H1 (cell line): ENCODE data around the gene TRAPPC6A. TPM values are rescaled to one million over a fixed set of nuclear protein-coding genes. Genes with fewer than 3 reads are reported as not detected.
A peak's percentile ranks its signal among the peaks of the same experiment; 100 is the strongest.

Source experiments
- CTCF ChIA-PET: fragments of 300-600 bp; sonication (Branson Sonifier 250); formaldehyde crosslinking; loops from one replicate; lab custom pipeline; 2021; ENCODE audit not compliant: partially characterized antibody; lab: Charles Lee
- POLR2A ChIA-PET: fragments of 300-600 bp; sonication (Branson Sonifier 250); formaldehyde crosslinking; loops from one replicate; lab custom pipeline; 2021; ENCODE audit warnings: inconsistent platforms; ENCODE audit not compliant: partially characterized antibody; lab: Charles Lee
- DNase-seq, 2 experiments: peaks; one replicate each; pipeline versions ENCODE4 v3.0.0 to v3.0.0-alpha.2; 2010 to 2022; ENCODE audit warnings: low spot score in 2 of 2, low read depth in 1 of 2, mixed read lengths in 1 of 2
- FAIRE-seq: peaks from 2 replicates; lab custom pipeline; 2011; peaks lifted over from hg19 to GRCh38; lab: Jason Lieb, UNC
- H2AFZ ChIP-seq: 2 replicates; pipeline ENCODE4 v1.8.1; 2012; ENCODE audit warnings: low read length, inconsistent platforms
- H2AK5ac ChIP-seq: 2 replicates; pipeline ENCODE4 v1.6.1; 2013; ENCODE audit warnings: low read depth, low read length
- H2BK120ac ChIP-seq: replicated peaks from 2 replicates; pipeline ENCODE3; 2013; ENCODE audit warnings: low read depth, low read length, inconsistent platforms
- H2BK12ac ChIP-seq: 2 replicates; pipeline ENCODE4 v1.6.1; 2013; ENCODE audit warnings: low read depth, low read length
- H2BK15ac ChIP-seq: 2 replicates; pipeline ENCODE4 v1.6.1; 2013; ENCODE audit warnings: low read length
- H2BK20ac ChIP-seq: 2 replicates; pipeline ENCODE4 v1.6.1; 2013; ENCODE audit warnings: low read length
- H2BK5ac ChIP-seq: 2 replicates; pipeline ENCODE4 v1.6.1; 2013; ENCODE audit warnings: low read depth, low read length
- H3K14ac ChIP-seq: 2 replicates; pipeline ENCODE4 v1.6.1; 2013; ENCODE audit warnings: inconsistent platforms; ENCODE audit not compliant: insufficient read length
- H3K18ac ChIP-seq: 2 replicates; pipeline ENCODE4 v1.6.1; 2013; ENCODE audit warnings: low read length; ENCODE audit errors: extremely low read depth
- H3K23ac ChIP-seq: 2 replicates; pipeline ENCODE4 v1.6.1; 2013; ENCODE audit warnings: inconsistent platforms; ENCODE audit not compliant: insufficient read length
- H3K23me2 ChIP-seq: 2 replicates; pipeline ENCODE4 v1.6.1; 2013; ENCODE audit warnings: low read depth, low read length
- H3K27ac ChIP-seq: 2 replicates; pipeline ENCODE4 v1.6.1; 2011; ENCODE audit warnings: low read depth, low read length, inconsistent platforms
- H3K27me3 ChIP-seq, 4 experiments: replicated peaks in 1 of 4; 1 replicate in 1 of 4; 2 replicates in 3 of 4; pipeline versions ENCODE4 v1.6.1 to v1.8.1; 2011 to 2013; ENCODE audit warnings: low read length in 3 of 4, mild to moderate bottlenecking in 3 of 4, inconsistent platforms in 2 of 4, mixed read lengths in 2 of 4, moderate library complexity in 1 of 4; ENCODE audit not compliant: control insufficient read depth in 3 of 4, insufficient read depth in 3 of 4; ENCODE audit errors: extremely low read depth in 1 of 4
- H3K36me3 ChIP-seq, 4 experiments: 2 replicates each; pipeline versions ENCODE4 v1.6.1 to v1.8.1; 2011 to 2013; ENCODE audit warnings: mild to moderate bottlenecking in 4 of 4, low read length in 3 of 4, moderate library complexity in 2 of 4, control low read depth in 1 of 4, inconsistent platforms in 1 of 4; ENCODE audit not compliant: insufficient read depth in 4 of 4, control insufficient read depth in 2 of 4
- H3K4ac ChIP-seq: replicated peaks from 2 replicates; pipeline ENCODE3; 2013; ENCODE audit warnings: low read length, low read depth, mixed read lengths, inconsistent platforms; ENCODE audit not compliant: insufficient read length
- H3K4me1 ChIP-seq, 4 experiments: replicated peaks in 1 of 4; 1 replicate in 1 of 4; 2 replicates in 3 of 4; pipeline versions ENCODE4 v1.6.1 to v1.8.1; 2011 to 2013; ENCODE audit warnings: low read length in 3 of 4, inconsistent platforms in 2 of 4, mixed read lengths in 1 of 4; ENCODE audit not compliant: insufficient read depth in 4 of 4, control insufficient read depth in 3 of 4
- H3K4me2 ChIP-seq, 2 experiments: 2 replicates each; pipeline versions ENCODE4 v1.6.1 to v1.8.1; 2011 to 2013; ENCODE audit warnings: low read depth in 2 of 2, low read length in 2 of 2, control low read depth in 1 of 2, inconsistent platforms in 1 of 2, mild to moderate bottlenecking in 1 of 2; ENCODE audit not compliant: insufficient read depth in 1 of 2
- H3K4me3 ChIP-seq, 4 experiments: fragments of 200-600, 300-600 bp in 1 of 4; sonication (generic), shearing (Covaris generic), sonication (Bioruptor Twin) in 1 of 4; 2 replicates each; pipeline versions ENCODE4 v1.5.1 to v1.8.1; 2011 to 2016; ENCODE audit warnings: low read length in 4 of 4, low read depth in 3 of 4, control low read depth in 2 of 4, inconsistent platforms in 2 of 4, mild to moderate bottlenecking in 2 of 4, mixed read lengths in 1 of 4, moderate library complexity in 1 of 4; ENCODE audit not compliant: insufficient read depth in 2 of 4; ENCODE audit errors: extremely low read depth in 1 of 4
- H3K56ac ChIP-seq: replicated peaks from 2 replicates; pipeline ENCODE3; 2013; ENCODE audit warnings: low read depth, mild to moderate bottlenecking, mixed read lengths, low read length, inconsistent platforms; ENCODE audit not compliant: insufficient read length
- H3K79me1 ChIP-seq: 2 replicates; pipeline ENCODE4 v1.6.1; 2013; ENCODE audit warnings: low read depth, low read length, control low read depth
- H3K79me2 ChIP-seq, 2 experiments: 2 replicates each; pipeline versions ENCODE4 v1.6.1 to v1.8.1; 2012 to 2013; ENCODE audit warnings: low read length in 2 of 2, mild to moderate bottlenecking in 2 of 2, inconsistent platforms in 1 of 2; ENCODE audit not compliant: insufficient read depth in 2 of 2, control insufficient read depth in 1 of 2
- H3K9ac ChIP-seq, 4 experiments: replicated peaks in 1 of 4; 1 replicate in 1 of 4; 2 replicates in 3 of 4; pipeline versions ENCODE4 v1.6.1 to v1.8.1; 2011 to 2013; ENCODE audit warnings: low read depth in 3 of 4, low read length in 3 of 4, control low read depth in 2 of 4, mild to moderate bottlenecking in 2 of 4, moderate library complexity in 2 of 4, inconsistent platforms in 1 of 4; ENCODE audit errors: extremely low read depth in 1 of 4
- H3K9me3 ChIP-seq, 2 experiments: 2 replicates each; pipeline versions ENCODE4 v1.6.1 to v1.8.1; 2012 to 2013; ENCODE audit warnings: mild to moderate bottlenecking in 2 of 2, moderate library complexity in 2 of 2, control low read depth in 1 of 2, inconsistent platforms in 1 of 2, low read depth in 1 of 2, low read length in 1 of 2, mixed read lengths in 1 of 2; ENCODE audit not compliant: insufficient read depth in 2 of 2
- H4K20me1 ChIP-seq, 2 experiments: replicated peaks in 1 of 2; 2 replicates each; pipeline versions ENCODE3 to v1.8.1; 2011 to 2013; ENCODE audit warnings: inconsistent platforms in 2 of 2, low read length in 2 of 2, mild to moderate bottlenecking in 1 of 2; ENCODE audit not compliant: insufficient read depth in 2 of 2, control insufficient read depth in 1 of 2
- H4K5ac ChIP-seq: 2 replicates; pipeline ENCODE4 v1.6.1; 2013; ENCODE audit warnings: low read length, low read depth, mixed read lengths, inconsistent platforms; ENCODE audit not compliant: insufficient read length
- H4K8ac ChIP-seq: 2 replicates; pipeline ENCODE4 v1.8.0; 2013; ENCODE audit warnings: mild to moderate bottlenecking, moderate library complexity, low read length, inconsistent platforms; ENCODE audit not compliant: insufficient read depth; ENCODE audit errors: extremely low read depth
- H4K91ac ChIP-seq: replicated peaks from 2 replicates; pipeline ENCODE3; 2013; ENCODE audit warnings: low read length, mixed read lengths, inconsistent platforms; ENCODE audit not compliant: insufficient read length
- TCF12 ChIP-seq: IDR thresholded peaks from 2 replicates; pipeline ENCODE4 v1.6.1; 2011; ENCODE audit warnings: low read depth, mild to moderate bottlenecking, low read length
- WGBS, 2 experiments: shearing (Covaris generic) in 1 of 2; methylation state at CpG; one replicate each; pipeline versions ENCODE4 v1.1.6 to v1.1.7; 2013 to 2015; ENCODE audit warnings: low lambda C conversion rate in 2 of 2, mixed read lengths in 2 of 2, inconsistent platforms in 1 of 2, low coverage in 1 of 2, missing lambda C conversion rate in 1 of 2; ENCODE audit not compliant: insufficient replicate concordance in 2 of 2, insufficient coverage in 1 of 2, insufficient read length in 1 of 2; ENCODE audit errors: extremely low coverage in 1 of 2, missing lambda C conversion rate in 1 of 2; 5-methylcytosine and 5-hydroxymethylcytosine counted together
- polyA plus RNA-seq, 7 experiments: library from polyadenylated mRNA; depleted of rRNA in 3 of 7; stranded (reverse) in 5 of 7; unstranded in 2 of 7; fragments of >200 nt in 5 of 7; fragments of 200-250 nt in 2 of 7; gene quantifications; 1 replicate in 5 of 7; 2 replicates in 1 of 7; 4 replicates in 1 of 7; pipeline versions ENCODE4 v1.2.1 to v1.2.3, GENCODE V29; 2011 to 2013; ENCODE audit warnings: missing spikeins in 2 of 7, mixed read lengths in 2 of 7
- total RNA-seq: library from RNA; stranded (reverse); fragmentation: NEBNext Ultra II Directional; extraction: Animal tissue kit (Norgen Biotek cat#: 25700); gene quantifications from 2 replicates; pipeline ENCODE4 v1.2.1, GENCODE V29; 2021

TRAPPC6A gene
- total and polyA plus RNA-seq, 2 of the 8 experiments (the other 6 are each of a cell fraction or from before 2014, with no cell fraction given) = 31.8 to 130 TPM

- Histone ChIP-seq H4K8ac (peak overlapping the region; percentile 25; the same call in 1 of the 2 replicates), H3K18ac (no peak overlapping the region), H3K36me3 (peaks cover 2 to 17% (median 7%) of the 10 kb centered on the region in 4 experiments; a peak in 5 of 8 replicates), H3K27ac (no peak overlapping the region), H3K79me2 (no peaks in the 10 kb centered on the region), H2BK15ac (no peak overlapping the region), H3K79me1 (no peaks in the 10 kb centered on the region; the same call in 1 of the 2 replicates), H2AFZ (no peak overlapping the region), H3K9me3 (no peaks in the 10 kb centered on the region), H3K4ac (no peak overlapping the region), H2BK20ac (no peak overlapping the region), H4K20me1 (peaks cover 0 to 16% of the 10 kb centered on the region in 2 experiments), H3K4me3 (no peak overlapping the region), H3K23me2 (no peaks in the 10 kb centered on the region), H3K23ac (no peak overlapping the region), H2BK5ac (no peak overlapping the region), H4K91ac (no peak overlapping the region), H3K4me2 (no peak overlapping the region), H3K9ac (no peak overlapping the region), H2BK120ac (no peak overlapping the region), H4K5ac (no peak overlapping the region), H2AK5ac (no peak overlapping the region), H3K4me1 (no peaks in the 10 kb centered on the region), H3K14ac (no peak overlapping the region), H3K27me3 (no peaks in the 10 kb centered on the region), H2BK12ac (no peak overlapping the region), H3K56ac (no peak overlapping the region)
- no peak for FAIRE-seq
- POLR2A ChIA-PET = interaction anchor here (0.8 to 1.9 kb wide), 8 partner anchors 9 to 53 kb away, joined by 3 to 8 read pairs (median 4); partner anchors contain the start of genes NKPD1 and PPP1R37
- CTCF ChIA-PET = interaction anchor here (0.6 to 5.6 kb wide), 9 partner anchors 9 to 193 kb away, joined by 3 to 44 read pairs (median 4); partner anchors contain the start of gene BLOC1S3
- whole genome bisulfite sequencing, 2 experiments = 96% methylated on average over 37 of the region's 54 CpGs; no CpG with 5 or more reads in 1 of the 2 experiments
- DNase-seq = no peak
- no peak for TF ChIP-seq TCF12
Observed at GRCh38 chr19:45145270-45146189, 32.5 kb downstream of the TRAPPC6A start.
